GM12891 (cell line): ENCODE data around the gene C11orf91.

Experiments
- POLR2A ChIP-seq: IDR thresholded peaks from 2 replicates; pipeline ENCODE4 v1.6.1; 2011; ENCODE audit warnings: low read depth, low read length, control low read depth
- POLR2AphosphoS5 ChIP-seq: IDR thresholded peaks from 2 replicates; pipeline ENCODE4 v1.6.1; 2011; ENCODE audit warnings: low read depth, low read length, control low read depth
- TAF1 ChIP-seq: IDR thresholded peaks from 2 replicates; pipeline ENCODE4 v1.6.1; 2011; ENCODE audit warnings: low read depth, low read length, control low read depth

DNA sequence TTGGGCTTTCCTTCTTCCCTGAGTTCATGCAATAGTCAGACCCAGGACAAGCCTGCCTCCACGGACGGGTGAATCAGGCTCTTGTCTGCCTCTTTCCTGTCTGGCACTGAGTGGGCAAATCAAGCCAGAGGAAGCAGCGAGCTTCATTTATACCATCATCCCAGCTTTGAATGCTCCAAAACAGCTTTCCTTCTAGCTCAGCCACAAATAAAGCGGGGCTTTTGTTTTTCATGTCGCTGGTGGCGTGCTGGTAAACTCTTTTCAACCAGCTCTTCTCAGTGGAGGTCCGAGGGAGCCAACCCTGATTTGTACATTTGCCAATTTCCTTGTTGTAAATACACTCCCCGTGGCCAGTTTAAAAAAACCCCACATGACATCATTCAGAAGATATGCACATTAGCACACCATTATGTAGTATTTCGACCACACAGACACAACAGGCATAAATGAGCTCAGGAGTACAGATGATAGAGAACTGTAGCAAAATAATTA lies 8.6 kb downstream of the C11orf91 start:
- TF ChIP-seq POLR2AphosphoS5 (no peak), POLR2A (no peak), TAF1 (no peak)
